HL-60/S4 (cell line): Measurements from ENCODE around the gene SYT13.

Experiments
- in situ Hi-C: fragments of 300-500 bp; cut with MboI; formaldehyde crosslinking; loops from 2 replicates; pipeline ENCODE4 v1.14.3; 2022; ENCODE audit warnings: low sequenced_read_pairs

SYT13 gene

DNA sequence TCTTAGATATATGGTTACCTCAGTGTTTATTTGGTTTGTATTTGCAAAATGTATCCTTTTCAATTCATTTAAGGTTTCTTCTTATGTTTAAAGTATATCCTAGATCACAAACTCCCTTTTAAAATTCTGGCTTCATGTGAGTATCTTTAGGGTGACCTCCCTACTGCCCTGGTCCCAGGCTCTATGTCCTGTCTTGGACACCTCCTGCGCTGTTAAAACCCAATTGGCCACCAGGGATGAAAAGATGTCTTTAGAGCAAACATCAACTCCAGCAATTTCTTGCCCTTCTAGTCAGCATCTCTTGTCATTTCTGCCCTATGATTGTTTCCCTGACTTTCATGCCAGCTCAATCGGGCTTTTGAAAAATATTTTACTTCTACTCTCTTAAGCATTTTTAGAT, 28.8 kb upstream of the SYT13 start:
- in situ Hi-C loops = no loop called here

- in situ Hi-C loops = no loop called here
Observed at GRCh38 chr11:45313171-45313865, 27.2 kb upstream of the SYT13 start.

DNA sequence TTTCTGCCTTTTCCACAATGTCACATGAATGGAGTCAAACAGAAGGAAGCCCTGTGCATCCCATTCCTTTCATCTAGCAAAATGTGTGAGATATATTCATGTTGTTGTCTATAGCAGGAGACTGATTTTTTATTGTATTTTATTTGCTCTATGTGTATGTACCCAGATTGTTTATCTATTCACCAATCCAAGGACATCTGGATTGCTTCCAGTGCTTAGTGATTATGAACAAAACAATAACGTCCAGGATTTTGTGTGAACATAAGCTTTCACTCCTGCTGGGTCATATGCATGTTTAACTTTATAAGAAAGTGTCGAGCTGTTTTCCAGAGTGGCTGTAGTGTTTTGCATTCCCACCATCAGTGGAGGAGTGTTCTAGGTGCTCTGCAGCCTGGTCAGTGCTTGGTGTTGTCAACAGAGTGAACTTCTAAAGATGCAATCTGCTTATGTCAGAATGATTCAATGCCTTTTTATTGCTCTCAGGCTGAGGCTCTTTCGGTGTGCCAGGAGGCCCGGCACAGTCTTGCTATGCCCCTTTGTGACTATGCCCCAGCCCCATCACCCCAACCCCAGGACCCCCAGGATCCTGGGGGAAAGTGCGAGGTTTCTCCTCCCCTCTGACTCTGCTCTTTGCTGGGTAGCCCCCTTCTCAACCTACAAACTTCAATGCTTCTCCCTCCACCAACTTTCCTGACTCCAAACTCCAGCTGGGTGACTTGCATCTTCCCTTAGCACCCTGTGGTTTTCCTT, 19.9 kb upstream of the SYT13 start:
- in situ Hi-C loops = no loop called here

DNA sequence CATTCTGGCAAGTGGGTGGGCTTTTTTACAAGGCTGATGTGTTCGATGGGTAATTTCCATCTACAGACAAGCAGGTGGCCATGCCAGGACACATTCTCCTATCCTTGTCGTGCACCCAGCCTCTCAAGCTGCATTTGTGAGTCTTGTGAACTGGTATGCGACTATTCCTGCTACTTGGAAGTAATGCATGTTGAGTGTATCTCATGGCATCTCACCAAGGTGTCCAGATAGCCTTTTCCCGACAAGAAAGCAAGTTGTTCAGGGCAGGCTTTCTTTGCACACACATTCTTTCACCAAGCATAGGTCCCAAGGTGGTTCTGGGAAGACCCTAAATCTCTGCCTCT, 18.8 kb upstream of the SYT13 start:
- in situ Hi-C loops = no loop called here

DNA sequence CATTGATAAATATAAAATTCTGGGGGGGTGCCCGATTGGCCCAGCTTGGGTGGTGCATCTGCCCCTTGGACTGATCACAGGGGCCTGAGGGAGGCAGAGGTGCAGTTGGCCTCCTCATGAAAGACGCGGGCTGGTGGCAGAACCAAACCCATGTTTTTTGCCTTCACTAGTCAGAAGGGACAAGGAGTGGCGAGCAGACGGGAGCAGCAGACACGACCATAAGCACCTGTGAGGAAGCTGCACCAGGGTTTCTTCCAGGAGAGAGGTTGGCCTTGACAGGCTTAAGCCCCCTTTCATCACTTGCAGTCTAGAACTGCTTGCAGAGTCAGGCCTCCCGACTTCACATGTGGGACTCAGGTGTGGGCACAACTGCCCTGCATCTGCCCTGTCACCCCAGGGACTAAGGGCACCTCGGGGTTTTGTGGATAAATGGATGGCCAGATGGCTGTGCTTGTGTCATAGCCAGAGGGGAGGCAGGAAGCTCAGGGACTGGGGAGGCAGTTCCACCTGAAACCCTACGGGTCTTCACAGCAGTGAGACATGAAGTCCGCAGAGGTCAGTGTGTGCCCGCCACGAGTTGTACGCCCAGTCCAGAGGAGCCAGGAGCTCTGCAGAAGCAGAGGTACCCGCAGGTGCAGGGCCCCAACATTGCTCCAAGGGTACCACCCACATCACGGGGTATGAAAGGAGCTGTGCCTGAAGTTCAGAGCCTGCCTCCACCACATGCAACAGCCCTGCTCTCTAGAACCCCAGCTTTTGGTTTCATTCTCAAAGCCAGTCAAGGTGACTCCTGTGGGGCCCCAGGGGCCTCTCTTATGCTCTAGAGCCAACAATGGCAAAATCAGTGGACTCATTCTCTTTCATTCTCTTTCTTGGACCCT, 18.2 kb upstream of the SYT13 start:
- in situ Hi-C loops = no loop called here

GRCh38 chr11:45303316-45303715, 17.2 kb upstream of the SYT13 start:
- in situ Hi-C loops = no loop called here

DNA sequence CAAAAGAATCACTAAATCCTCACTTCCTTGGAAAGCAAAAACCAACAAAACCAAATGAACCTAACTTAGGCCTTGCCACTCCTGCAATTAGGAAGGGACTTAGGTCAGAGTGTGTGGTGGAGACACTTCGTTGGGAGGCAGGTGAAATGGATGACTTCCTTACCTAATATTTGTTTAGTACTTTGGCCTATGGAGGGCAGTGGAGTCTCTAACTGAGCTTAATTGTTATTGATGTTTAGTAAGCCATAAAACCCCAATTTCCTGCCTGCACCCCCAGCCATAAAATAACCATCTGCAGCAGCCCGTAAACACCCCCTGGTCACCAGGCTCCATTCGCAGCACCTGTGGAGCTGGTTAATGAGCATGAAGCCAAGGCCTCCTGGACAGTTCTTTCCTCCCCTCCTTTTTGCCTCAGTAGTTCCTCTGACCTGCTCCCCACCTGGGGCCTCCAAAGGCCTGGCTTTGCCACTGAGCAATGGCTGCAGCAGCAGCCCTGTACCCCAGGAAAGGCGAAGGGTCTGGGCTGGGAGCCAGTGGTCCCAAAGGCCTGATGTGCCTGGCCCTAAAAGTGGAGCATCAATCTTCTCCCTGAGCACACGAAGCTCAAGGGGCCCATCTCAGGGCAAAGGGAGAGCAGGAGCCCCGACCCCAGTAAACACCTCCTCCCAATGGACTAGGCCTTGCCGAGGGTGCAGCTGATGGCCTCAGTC, 15.6 kb upstream of the SYT13 start:
- in situ Hi-C loops = no loop called here

DNA sequence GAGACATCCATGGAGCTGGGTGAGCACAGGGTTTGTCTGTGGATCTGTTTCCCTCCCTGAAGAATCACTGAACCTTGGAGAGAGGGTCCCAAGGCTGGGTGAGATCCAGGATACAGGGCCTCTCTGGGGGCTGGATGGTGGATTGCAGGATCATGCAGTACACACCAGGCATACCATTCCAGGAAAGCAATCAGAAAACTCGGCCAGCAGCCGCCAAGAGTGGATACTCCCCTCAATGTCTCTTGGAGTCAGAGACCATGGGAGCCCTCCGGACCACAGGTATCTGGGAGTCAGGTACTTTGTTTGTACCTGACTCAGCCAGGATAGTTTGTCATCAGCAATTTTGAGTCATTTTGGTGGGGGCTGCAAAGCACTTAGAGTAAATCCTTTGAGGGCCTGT, 14.6 kb upstream of the SYT13 start:
- in situ Hi-C loops = no loop called here

DNA sequence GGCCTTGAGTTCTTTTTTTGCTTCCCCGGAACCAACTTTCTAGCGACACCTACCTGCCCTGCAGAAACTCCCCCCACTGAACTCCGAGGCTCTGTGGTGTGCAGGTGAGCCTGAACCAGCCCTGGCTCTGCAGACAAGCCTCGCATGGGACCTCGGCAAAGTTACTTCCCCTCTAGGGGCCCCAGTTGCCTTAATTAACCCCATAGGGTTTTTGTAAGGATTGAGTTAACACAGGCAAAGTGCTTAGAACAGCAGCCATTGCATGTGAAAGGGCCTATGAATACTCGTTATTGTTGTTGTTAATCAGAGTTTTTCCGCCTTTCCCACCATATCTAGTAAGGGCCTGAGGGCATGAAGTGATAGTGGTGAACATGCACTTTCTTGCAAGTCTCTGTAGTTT, 12.6 kb upstream of the SYT13 start:
- in situ Hi-C loops = loop anchor here (10.0 kb wide), 1 partner anchor 374 kb away; no protein-coding TSS in a partner anchor

- in situ Hi-C loops = loop anchor here (10.0 kb wide), 1 partner anchor 371 kb away; no protein-coding TSS in a partner anchor
Observed at GRCh38 chr11:45296075-45296474, 9.9 kb upstream of the SYT13 start.

DNA sequence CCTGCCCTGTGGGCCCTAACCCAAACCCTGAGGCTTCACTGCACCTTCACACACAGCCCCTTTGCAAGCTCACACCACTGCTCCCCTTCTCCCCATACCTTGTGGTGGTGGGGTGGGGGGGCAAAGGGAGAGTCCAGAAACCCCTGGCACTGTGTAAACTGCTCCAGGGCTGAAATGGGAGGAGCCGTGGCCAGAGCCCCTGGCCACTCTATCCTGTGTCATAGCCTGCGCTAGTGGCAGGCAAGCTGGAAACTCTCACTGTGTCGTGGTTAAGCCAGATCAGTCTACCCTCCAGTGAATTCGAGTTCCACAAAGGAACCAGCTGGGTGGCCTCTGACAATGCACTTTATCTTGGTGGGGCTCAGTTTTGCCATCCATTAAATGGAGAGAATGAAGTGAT, 8.4 kb upstream of the SYT13 start:
- in situ Hi-C loops = loop anchor here (10.0 kb wide), 1 partner anchor 370 kb away; no protein-coding TSS in a partner anchor

DNA sequence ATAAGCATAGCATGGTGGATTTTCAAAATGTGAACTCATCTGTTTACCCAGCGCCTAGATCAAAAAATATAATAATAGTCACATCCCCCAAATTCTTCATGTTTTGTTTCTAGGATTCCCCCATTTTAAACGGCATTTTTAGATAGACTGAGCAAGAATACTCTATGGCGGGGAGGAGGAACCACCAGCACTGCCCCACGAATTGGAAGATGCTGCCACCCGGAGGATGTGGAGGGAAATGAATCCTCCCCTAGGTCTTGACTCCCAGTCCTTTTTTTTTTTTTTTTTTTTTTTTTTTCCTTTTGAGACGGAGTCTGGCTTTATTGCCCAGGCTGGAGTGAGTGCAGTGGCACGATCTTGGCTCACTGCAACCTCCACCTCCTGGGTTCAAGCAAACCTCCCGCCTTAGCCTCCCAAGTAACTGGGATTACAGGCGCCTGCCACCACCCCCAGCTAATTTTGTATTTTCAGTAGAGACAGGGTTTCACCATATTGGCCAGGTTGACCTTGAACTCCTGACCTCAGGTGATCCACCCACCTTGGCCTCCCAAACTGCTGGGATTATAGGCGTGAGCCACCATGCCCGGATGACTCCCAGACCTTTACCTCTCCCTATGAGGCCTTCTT, 7.5 kb upstream of the SYT13 start:
- in situ Hi-C loops = loop anchor here (10.0 kb wide), 1 partner anchor 369 kb away; no protein-coding TSS in a partner anchor

DNA sequence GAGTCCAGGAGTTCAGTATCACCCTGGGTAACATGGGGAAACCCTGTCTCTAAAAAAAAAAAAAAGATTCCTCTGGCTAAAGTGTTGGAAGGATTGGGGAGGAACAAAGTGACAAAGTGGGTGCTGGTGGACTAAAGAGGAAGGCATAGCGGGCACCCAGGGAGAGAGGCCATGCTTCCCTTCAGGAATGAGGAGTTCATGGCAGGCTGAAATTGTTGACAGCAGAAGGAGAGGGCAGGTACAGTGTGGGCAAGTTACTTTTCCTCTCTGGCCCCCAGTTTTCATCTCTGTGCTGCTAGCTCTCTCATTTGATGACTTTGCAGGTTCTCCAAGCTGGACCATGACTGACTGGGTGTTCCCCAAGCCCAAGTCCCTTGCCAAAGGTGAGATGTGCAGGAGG, 4.4 kb upstream of the SYT13 start:
- in situ Hi-C loops = loop anchor here (10.0 kb wide), 1 partner anchor 366 kb away; no protein-coding TSS in a partner anchor

DNA sequence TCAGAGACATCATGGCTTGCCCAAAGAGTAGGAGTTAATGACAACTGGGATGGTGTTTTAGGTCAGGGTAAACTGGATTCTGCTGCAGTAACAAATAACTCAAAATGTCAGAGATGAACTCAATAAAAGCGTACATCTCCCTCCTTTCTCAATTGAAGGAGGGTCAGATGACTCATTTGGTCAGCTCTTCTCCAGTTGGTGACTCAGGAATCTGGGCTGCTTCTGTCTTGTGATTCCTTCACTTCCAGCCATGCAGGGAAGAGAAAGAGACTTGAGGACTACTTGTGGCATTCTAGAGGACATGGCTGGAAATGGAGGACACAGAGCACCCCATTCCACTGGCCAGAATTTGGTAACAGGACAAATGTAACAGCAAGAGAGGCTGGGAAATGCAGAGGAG, 3.2 kb upstream of the SYT13 start:
- in situ Hi-C loops = no loop called here

- in situ Hi-C loops = no loop called here
Observed at GRCh38 chr11:45288339-45288738, 2.2 kb upstream of the SYT13 start.

GRCh38 chr11:45287316-45287903, 1.3 kb upstream of the SYT13 start:
- in situ Hi-C loops = no loop called here

DNA sequence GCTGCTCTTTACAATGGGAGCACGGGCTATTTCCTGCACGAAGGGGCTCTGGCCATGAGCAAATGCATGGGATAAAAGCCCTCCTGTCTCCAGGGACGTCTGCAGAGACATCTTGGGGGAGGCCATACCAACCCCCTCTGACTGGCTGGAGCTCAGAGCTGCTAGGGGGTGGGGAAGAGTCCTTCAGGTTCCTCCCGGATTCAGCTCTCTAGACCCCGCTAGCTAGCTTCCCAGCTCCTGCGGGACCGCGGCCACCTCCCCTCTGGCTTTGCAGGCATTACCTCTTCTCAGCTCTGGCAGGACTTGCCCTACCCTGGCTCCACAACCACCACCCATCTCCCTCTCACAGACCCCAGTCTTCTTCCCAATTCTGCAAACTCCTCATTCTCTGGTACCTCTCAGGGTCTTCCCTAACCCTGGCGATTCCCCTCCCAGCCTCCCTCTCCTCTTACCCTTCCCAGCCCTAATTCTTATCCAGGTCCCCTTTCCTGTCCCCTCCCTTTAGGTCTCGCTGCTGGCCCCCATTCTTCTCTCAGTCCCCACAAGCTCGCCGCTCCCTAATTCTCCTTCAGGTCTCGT, 802 bp downstream of the SYT13 start:
- in situ Hi-C loops = no loop called here

GRCh38 chr11:45282081-45282480, 4.1 kb downstream of the SYT13 start:
- in situ Hi-C loops = no loop called here

DNA sequence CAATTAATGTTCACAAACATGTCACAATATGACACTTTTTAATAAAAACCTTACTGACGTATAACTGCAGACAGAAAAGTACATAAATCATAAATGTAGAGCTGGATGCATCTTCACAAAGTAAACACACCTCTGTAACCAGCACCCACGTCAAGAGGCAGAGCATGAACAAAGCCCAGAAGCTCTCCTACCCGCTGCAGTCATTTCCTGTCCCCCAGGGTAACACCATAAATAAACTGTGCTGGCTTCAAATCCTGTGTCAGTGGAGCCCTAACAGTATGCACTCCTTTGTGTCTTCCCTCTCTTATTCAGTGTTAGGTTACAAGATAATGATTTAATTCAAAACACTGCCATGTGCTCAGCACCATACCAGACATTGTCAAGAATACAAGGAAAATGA, 5.7 kb downstream of the SYT13 start:
- in situ Hi-C loops = no loop called here

- in situ Hi-C loops = no loop called here
Observed at GRCh38 chr11:45279645-45280044, 6.5 kb downstream of the SYT13 start.
